SIG-M5 (cell line): Measurements from ENCODE around the gene SRSF3.
A peak's percentile ranks its signal among the peaks of the same experiment; 100 is the strongest.
"Not testable (repeated sequence)": the region's sequence is repeated elsewhere in the genome, so short reads cannot be mapped to it uniquely, and the experiment has no call there.

Source experiments
- DNase-seq: peaks from one replicate; lab custom pipeline; 2025; lab: John Stamatoyannopoulos, UW

The SRSF3 gene

DNA sequence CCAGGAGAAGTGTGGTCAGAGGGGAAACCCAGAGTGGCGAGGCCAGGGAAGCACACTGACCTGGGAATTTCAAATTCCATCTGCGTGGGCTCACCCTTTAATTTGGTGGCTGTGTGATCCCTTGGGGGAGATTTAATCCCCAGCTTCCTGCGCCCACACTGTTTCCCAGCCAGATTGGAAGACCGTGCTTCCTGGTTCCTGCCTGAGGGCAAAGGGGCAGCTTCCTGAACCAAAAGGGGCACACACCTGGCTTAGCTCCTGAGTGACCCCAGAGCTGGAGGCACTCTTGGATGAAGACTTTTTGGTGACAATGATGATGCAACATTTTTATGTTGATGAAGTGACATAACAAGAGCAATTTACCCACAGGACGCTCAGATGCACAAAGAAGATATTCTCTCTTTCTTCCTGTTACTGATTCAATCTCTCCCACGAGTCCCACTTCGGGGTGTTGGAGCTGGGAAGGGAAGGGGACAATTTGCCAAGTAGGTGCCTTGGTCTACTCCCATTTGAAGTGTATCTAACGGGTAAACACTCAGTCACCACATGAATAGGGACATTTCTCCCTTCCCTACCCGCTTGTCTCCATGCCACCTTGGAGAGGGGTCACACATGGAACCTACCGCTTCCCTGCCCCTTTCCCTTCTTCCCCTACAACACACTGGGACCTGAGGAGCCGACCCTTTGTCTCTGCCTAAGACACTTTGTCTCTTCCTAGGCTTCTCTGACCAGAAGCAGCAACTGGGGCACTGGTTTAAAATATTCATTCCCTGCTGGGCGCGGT is 55.7 kb downstream of the SRSF3 start:
- no peak for DNase-seq

GRCh38 chr6:36650848-36651478 is 56.8 kb downstream of the SRSF3 start:
- peak; percentile 73 for DNase-seq

DNA sequence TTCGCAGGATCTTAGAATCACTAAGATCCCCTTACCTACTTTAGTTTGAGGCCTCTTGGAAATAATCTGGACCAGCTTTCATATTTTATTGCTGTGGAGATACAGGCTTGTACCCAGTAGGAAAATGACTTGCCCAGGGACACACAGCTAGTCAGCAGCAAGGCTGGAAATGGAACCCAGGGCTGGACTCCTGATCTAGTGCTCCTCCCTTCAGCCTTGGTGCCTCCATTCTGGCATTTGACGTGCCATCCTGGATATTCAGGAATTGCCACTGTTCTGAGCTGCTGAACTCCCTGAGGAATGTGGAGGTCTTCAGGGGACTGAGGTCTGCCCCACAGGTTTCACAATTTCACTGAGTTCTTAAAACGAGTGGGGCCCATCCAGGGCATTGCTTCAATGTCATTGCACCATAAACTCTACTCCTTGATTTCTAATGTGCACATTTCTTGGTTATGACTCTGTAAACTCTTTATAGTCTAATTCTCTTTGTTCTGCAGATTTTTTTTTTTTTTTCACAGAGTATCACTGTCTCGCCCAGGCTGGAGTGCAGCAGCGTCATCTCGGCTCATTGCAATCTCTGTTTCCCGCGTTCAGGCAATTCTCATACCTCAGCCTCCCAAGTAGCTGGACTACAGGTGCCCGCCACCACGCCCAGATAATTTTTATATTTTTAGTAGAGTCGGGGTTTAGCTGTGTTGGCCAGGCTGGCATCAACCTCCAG is 57.7 kb downstream of the SRSF3 start:
- no peak for DNase-seq

DNA sequence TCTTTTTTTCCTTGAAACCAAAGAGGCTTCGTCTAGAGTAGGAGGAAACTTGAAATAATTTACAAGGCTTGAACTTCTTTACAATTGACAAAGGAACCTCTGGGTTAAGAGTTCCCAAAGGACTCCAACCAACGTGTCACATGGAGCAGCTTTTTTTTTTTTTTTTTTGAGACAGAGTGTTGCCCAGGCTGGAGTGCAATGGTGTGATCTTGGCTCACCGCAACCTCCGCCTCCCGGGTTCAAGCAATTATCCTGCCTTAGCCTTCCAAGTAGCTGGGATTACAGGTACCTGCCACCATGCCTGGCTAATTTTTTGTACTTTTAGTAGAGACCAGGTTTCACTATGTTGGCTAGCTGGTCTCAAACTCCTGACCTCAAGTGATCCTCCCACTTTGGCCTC is 60.3 kb downstream of the SRSF3 start:
- not testable (repeated sequence) for DNase-seq
